A549 (cell line): ENCODE measurements around the gene DMRT2. TPM values are rescaled to one million over a fixed set of nuclear protein-coding genes. Genes with fewer than 3 reads are reported as not detected.

Experiments used
- ATAC-seq, 2 experiments: fragments of 200-7000 bp in 1 of 2; fragments of >200 bp in 1 of 2; cut with Nextera tagmentation in 1 of 2; cut with Tn5 transposase in 1 of 2; 3 replicates each; pipeline versions ENCODE4 v1.8.0 to v1.9.1; 2018 to 2020; ENCODE audit warnings: mild to moderate bottlenecking in 1 of 2, moderate library complexity in 1 of 2
- CTCF ChIA-PET: fragments of 300-600 bp; sonication (Branson Sonifier 250); formaldehyde crosslinking; extraction: SDS; loops from one replicate; lab custom pipeline; 2021; ENCODE audit warnings: antibody characterized with exemption, inconsistent platforms; lab: Yijun Ruan, JAX
- POLR2A ChIA-PET: fragments of 350-600 bp; formaldehyde crosslinking; extraction: SDS; loops from one replicate; lab custom pipeline; 2021; ENCODE audit warnings: antibody characterized with exemption, inconsistent platforms; lab: Yijun Ruan, JAX
- DNase-seq, 2 experiments: peaks; one replicate each; pipeline versions ENCODE4 v3.0.0 to v3.0.0-alpha.2; 2011 to 2016; ENCODE audit warnings: low read depth in 1 of 2, low spot score in 1 of 2
- FAIRE-seq: peaks from 2 replicates; lab custom pipeline; 2011; peaks lifted over from hg19 to GRCh38; lab: Jason Lieb, UNC
- H3K27ac ChIP-seq, 2 experiments: fragments of >200 bp; sonication (Bioruptor Twin); formaldehyde crosslinking; 3 replicates each; pipeline ENCODE4 v1.5.1; 2016 to 2017
- H3K4me1 ChIP-seq: fragments of >200 bp; sonication (Bioruptor Twin); formaldehyde crosslinking; 3 replicates; pipeline ENCODE4 v1.6.1; 2016
- H3K4me2 ChIP-seq: fragments of >200 bp; sonication (Bioruptor Twin); formaldehyde crosslinking; 3 replicates; pipeline ENCODE4 v1.6.1; 2016
- H3K4me3 ChIP-seq: fragments of >200 bp; sonication (Bioruptor Twin); formaldehyde crosslinking; 3 replicates; pipeline ENCODE4 v1.5.1; 2016
- H3K9me3 ChIP-seq: fragments of >200 bp; sonication (Bioruptor Twin); formaldehyde crosslinking; 3 replicates; pipeline ENCODE4 v1.6.1; 2016
- CEBPB ChIP-seq, 2 experiments: fragments of >200 bp in 1 of 2; sonication (Bioruptor Twin) in 1 of 2; formaldehyde crosslinking in 1 of 2; IDR thresholded peaks; 2 replicates each; pipeline ENCODE4 v1.6.1; 2012 to 2016
- CHD4 ChIP-seq: fragments of 200-600 bp; sonication (generic); IDR thresholded peaks from 2 replicates; pipeline ENCODE4 v1.6.1; 2016; ENCODE audit warnings: antibody characterized with exemption, mild to moderate bottlenecking, borderline replicate concordance
- ESRRA ChIP-seq: fragments of 150-350 bp; IDR thresholded peaks from 2 replicates; pipeline ENCODE4 v1.6.1; 2014; ENCODE audit warnings: mild to moderate bottlenecking, low read length, borderline replicate concordance
- FOSB ChIP-seq: fragments of 250-450 bp; sonication (Bioruptor Pico); IDR thresholded peaks from 2 replicates; pipeline ENCODE4 v1.5.0; 2020; ENCODE audit warnings: mild to moderate bottlenecking, moderate library complexity
- HOXA7 ChIP-seq: fragments of 250-450 bp; sonication (Bioruptor Pico); IDR thresholded peaks from 2 replicates; pipeline ENCODE4 v1.5.0; 2020; ENCODE audit warnings: mild to moderate bottlenecking, moderate library complexity
- NPAS2 ChIP-seq: fragments of 250-450 bp; sonication (Bioruptor Pico); IDR thresholded peaks from 2 replicates; pipeline ENCODE4 v1.8.0; 2022; ENCODE audit warnings: mild to moderate bottlenecking, moderate library complexity, borderline replicate concordance
- NR3C1 ChIP-seq: fragments of >200 bp; sonication (Bioruptor Twin); formaldehyde crosslinking; IDR thresholded peaks from 3 replicates; pipeline ENCODE4 v1.6.1; 2017
- RAD21 ChIP-seq, 2 experiments: fragments of >200 bp in 1 of 2; sonication (Bioruptor Twin) in 1 of 2; formaldehyde crosslinking in 1 of 2; IDR thresholded peaks in 1 of 2; conservative IDR thresholded peaks in 1 of 2; 2 replicates in 1 of 2; 3 replicates in 1 of 2; pipeline ENCODE4 v1.6.1; 2012 to 2018; ENCODE audit warnings: inconsistent platforms in 1 of 2
- SMC3 ChIP-seq: fragments of >200 bp; sonication (Bioruptor Twin); formaldehyde crosslinking; IDR thresholded peaks from 3 replicates; pipeline ENCODE4 v1.6.1; 2018; ENCODE audit warnings: inconsistent platforms
- SREBF2 ChIP-seq: fragments of 450-650 bp; IDR thresholded peaks from 2 replicates; pipeline ENCODE4 v1.6.1; 2014; ENCODE audit warnings: mild to moderate bottlenecking, moderate library complexity
- ZNF302 ChIP-seq: fragments of 250-450 bp; sonication (Bioruptor Pico); IDR thresholded peaks from 2 replicates; pipeline ENCODE4 v1.9.0; 2021; ENCODE audit warnings: inconsistent platforms, mild to moderate bottlenecking, moderate library complexity
- WGBS: methylation state at CpG from one replicate; pipeline ENCODE4 v1.1.6; 2017; ENCODE audit errors: missing lambda C conversion rate; 5-methylcytosine and 5-hydroxymethylcytosine counted together
- polyA plus RNA-seq, 4 experiments: library from polyadenylated mRNA; depleted of rRNA in 3 of 4; stranded (reverse); fragments of >200 nt; fragmentation: RNase III in 1 of 4; extraction: RNeasy Plus Mini Kit Qiagen cat#74134 plus additional on column Dnase treatment in 1 of 4; gene quantifications; 2 replicates in 3 of 4; 3 replicates in 1 of 4; pipeline ENCODE4 v1.2.3, GENCODE V29; 2011 to 2017
- TF ChIP-seq, protein P1 (sequence below): fragments of 250-450 bp; sonication (Bioruptor Pico); IDR thresholded peaks from 2 replicates; pipeline ENCODE4 v1.5.0; 2021; ENCODE audit warnings: mild to moderate bottlenecking, moderate library complexity, borderline replicate concordance
- TF ChIP-seq, protein P2 (sequence below): fragments of >200 bp; sonication (Bioruptor Twin); formaldehyde crosslinking; IDR thresholded peaks from 3 replicates; pipeline ENCODE4 v1.5.1; 2016

The DMRT2 gene
- polyA plus RNA-seq, 2 of the 4 experiments (the other 2 are of a cell fraction) = 0.06 TPM; not detected in 1

DNA sequence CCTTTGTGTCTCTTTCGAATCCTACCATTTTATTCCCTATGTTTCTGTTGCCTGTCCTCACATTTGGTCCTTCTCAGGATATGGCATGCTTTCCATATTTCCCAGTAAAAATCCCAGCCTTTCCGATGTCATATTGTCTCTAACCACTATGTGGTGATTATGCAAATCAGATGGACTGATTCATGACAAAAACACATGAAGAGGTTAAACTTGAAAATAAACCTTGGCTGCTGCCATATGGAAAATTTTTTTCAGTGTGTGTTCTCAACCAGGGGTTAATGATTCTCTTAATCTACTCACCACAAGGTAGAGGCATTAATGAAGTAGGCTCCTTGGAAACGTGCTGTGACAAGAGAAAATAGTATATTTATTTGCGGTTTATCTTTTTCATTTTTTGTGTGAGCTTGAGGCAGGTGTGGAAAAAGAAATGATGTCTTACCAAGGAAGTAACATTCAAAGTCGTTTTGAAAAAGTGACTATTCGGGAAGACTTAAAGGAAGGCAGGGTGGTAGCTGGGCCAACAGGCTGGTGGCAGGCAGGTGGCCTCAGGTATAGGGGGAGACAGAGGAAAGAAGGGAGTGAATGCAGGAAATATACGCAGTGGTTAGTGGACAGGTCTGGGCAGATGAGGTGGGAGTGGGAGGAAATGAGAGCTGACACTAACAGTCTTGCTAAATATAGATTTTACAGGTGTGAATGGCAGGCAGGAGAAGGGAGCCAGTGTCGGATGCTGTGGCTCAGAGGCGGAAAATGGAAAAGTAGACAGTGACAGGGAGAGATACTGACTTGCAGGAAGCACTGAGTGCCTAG is 46.2 kb downstream of the DMRT2 start:
- CTCF ChIA-PET = interaction anchor here (0.6 kb wide), 1 partner anchor 543 kb away, joined by 4 read pairs; no protein-coding TSS in a partner anchor
- ATAC-seq = no peak
- 16% methylated on average over 9 of the region's 9 CpGs for WGBS
- no peaks in the 10 kb centered on the region for H3K4me1 ChIP-seq
- FAIRE-seq = no peak
- H3K4me3 ChIP-seq = no peak overlapping the region
- DNase-seq = no peak
- H3K4me2 ChIP-seq = no peak overlapping the region
- no peak overlapping the region for H3K27ac ChIP-seq
- POLR2A ChIA-PET = no interaction called here
- H3K9me3 ChIP-seq = no peaks in the 10 kb centered on the region
- no peak for TF ChIP-seq ZNF302 (CRISPR knock-in tag)

DNA sequence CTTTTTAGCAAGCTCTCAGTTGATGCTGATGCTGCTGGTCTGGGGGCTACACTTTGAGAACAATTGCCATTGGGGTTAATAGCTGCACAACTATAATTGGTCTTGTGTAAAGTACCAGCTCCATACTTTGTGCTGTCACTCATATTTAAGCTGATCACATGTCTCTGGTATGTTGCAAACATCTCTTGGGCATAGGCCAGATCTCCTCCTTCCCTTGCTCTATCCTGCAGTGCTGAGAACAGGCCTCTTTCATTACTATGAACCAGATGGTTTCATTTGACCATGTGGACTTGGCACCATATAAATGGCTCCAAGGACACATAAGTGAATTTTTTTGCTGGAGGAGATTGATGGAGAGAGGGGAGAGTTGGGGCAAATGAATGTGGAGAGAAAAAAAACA is 48.4 kb downstream of the DMRT2 start:
- TF ChIP-seq CEBPB (IDR thresholded peaks at IDR 0.05) = no peak
- FAIRE-seq (no peak), ATAC-seq (no peak), DNase-seq (no peak)
- Histone ChIP-seq H3K27ac (no peak overlapping the region), H3K9me3 (no peaks in the 10 kb centered on the region), H3K4me2 (no peak overlapping the region), H3K4me3 (no peak overlapping the region), H3K4me1 (no peaks in the 10 kb centered on the region)
- CTCF ChIA-PET = interaction anchor here (0.9 to 1.5 kb wide), 2 partner anchors 20 to 152 kb away, joined by 3 read pairs; no protein-coding TSS in a partner anchor
- POLR2A ChIA-PET = no interaction called here

DNA sequence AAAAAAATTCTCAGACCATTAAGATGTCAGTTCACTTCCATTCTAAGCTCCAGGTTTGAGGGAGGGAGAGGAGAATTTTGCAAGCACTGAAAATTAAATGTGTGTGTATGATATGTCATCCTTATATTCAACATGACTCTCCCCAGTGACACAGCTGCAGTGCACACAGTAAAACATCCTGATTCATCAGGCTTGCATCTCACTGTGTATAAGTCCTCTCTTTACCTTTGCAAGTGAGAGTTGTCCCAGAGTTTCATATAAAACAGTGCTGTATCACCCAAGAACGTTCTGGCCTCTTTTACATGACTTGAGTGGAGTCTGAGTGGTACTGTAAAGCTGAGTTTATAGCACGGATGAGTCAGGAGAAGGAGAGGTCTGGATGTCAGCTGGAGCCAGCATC is 50.0 kb downstream of the DMRT2 start:
- WGBS = 5% methylated on average over 2 of the region's 2 CpGs
- ATAC-seq (no peak), DNase-seq (no peak), FAIRE-seq (no peak)
- H3K27ac ChIP-seq = no peak overlapping the region
- H3K4me1 ChIP-seq = no peaks in the 10 kb centered on the region
- no peak overlapping the region for H3K4me3 ChIP-seq
- CTCF ChIA-PET = interaction anchor here (0.6 to 1.5 kb wide), 4 partner anchors 15 to 737 kb away, joined by 3 read pairs; no protein-coding TSS in a partner anchor
- H3K9me3 ChIP-seq = no peaks in the 10 kb centered on the region
- TF ChIP-seq CHD4 (no peak), HOXA7 (CRISPR knock-in tag) (no peak), SREBF2 (no peak), FOSB (CRISPR knock-in tag) (no peak), NPAS2 (CRISPR knock-in tag) (no peak), ESRRA (no peak)
- TF ChIP-seq, protein P1, sequence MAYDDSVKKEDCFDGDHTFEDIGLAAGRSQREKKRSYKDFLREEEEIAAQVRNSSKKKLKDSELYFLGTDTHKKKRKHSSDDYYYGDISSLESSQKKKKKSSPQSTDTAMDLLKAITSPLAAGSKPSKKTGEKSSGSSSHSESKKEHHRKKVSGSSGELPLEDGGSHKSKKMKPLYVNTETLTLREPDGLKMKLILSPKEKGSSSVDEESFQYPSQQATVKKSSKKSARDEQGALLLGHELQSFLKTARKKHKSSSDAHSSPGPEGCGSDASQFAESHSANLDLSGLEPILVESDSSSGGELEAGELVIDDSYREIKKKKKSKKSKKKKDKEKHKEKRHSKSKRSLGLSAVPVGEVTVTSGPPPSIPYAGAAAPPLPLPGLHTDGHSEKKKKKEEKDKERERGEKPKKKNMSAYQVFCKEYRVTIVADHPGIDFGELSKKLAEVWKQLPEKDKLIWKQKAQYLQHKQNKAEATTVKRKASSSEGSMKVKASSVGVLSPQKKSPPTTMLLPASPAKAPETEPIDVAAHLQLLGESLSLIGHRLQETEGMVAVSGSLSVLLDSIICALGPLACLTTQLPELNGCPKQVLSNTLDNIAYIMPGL (CRISPR knock-in tag) = no peak
- H3K4me2 ChIP-seq = no peak overlapping the region
- POLR2A ChIA-PET = no interaction called here

DNA sequence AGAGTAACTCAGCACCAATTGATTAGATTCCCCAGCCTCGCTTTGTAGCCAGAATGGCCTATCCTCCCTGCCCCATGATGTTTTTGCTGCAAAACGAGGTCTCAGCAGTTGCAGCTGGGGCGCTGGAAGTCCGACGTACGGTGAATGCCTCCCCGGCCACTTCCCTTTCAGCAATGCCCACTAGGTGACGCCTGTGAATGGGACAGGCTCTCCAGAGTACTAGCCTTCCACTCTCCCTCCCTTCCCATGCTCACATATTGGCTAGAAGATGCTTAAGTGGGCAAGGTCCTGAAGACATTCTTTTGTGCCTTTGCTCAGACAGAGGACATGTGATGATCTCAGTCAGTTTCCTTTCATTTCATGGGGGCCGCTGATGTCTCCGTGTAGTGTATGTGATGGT is 50.8 kb downstream of the DMRT2 start:
- peak in 1 of 2 experiments; percentile 40 for DNase-seq
- H3K4me2 ChIP-seq = no peak overlapping the region
- ChIA-PET POLR2A (no interaction called here), CTCF (interaction anchor here (0.6 to 1.4 kb wide), 5 partner anchors 14 to 737 kb away, joined by 3 to 4 read pairs (median 3); no protein-coding TSS in a partner anchor)
- no peak for FAIRE-seq
- H3K4me3 ChIP-seq = no peak overlapping the region
- no peaks in the 10 kb centered on the region for H3K4me1 ChIP-seq
- ATAC-seq = peak; percentile 84 to 91
- no peak overlapping the region for H3K27ac ChIP-seq
- 0 out of 3 replicates have a peak, but pooled peaks cover 2% of the 10 kb centered on the region for H3K9me3 ChIP-seq
- WGBS = 6% methylated on average over 10 of the region's 10 CpGs
- TF ChIP-seq NR3C1 (no peak), SMC3 (peak; percentile 22; the same call in 1 of the 3 replicates), RAD21 (conservative IDR thresholded peaks at IDR 0.05 in 1 of 2, IDR thresholded peaks at IDR 0.05 in 1 of 2) (peak in 1 of 2 experiments; percentile 45; a peak in 2 of 5 replicates)
- TF ChIP-seq, protein P2, sequence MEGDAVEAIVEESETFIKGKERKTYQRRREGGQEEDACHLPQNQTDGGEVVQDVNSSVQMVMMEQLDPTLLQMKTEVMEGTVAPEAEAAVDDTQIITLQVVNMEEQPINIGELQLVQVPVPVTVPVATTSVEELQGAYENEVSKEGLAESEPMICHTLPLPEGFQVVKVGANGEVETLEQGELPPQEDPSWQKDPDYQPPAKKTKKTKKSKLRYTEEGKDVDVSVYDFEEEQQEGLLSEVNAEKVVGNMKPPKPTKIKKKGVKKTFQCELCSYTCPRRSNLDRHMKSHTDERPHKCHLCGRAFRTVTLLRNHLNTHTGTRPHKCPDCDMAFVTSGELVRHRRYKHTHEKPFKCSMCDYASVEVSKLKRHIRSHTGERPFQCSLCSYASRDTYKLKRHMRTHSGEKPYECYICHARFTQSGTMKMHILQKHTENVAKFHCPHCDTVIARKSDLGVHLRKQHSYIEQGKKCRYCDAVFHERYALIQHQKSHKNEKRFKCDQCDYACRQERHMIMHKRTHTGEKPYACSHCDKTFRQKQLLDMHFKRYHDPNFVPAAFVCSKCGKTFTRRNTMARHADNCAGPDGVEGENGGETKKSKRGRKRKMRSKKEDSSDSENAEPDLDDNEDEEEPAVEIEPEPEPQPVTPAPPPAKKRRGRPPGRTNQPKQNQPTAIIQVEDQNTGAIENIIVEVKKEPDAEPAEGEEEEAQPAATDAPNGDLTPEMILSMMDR = peak; percentile 29
- TF ChIP-seq, all 56 proteins: peak for 3
